WTC11 (cell line): ENCODE data around the gene FAM124B. TPM values are rescaled to one million over a fixed set of nuclear protein-coding genes. Genes with fewer than 3 reads are reported as not detected.

Experiments
- ATAC-seq: fragments of 200-7000 bp; cut with Tn5 transposase; 2 replicates; pipeline ENCODE4 v1.10.0; 2021; ENCODE audit warnings: mild to moderate bottlenecking, moderate library complexity
- CTCF ChIA-PET: fragments of 300-600 bp; sonication (Branson Sonifier 250); formaldehyde crosslinking; loops from one replicate; lab custom pipeline; 2021; ENCODE audit warnings: antibody characterized with exemption; lab: Charles Lee
- POLR2A ChIA-PET: fragments of 350-600 bp; sonication (Branson Sonifier 250); formaldehyde crosslinking; loops from one replicate; lab custom pipeline; 2021; ENCODE audit warnings: antibody characterized with exemption; lab: Charles Lee
- DNase-seq: peaks from one replicate; pipeline ENCODE4 v3.0.0; 2021; ENCODE audit warnings: low spot score
- H3K27ac Mint-ChIP-seq: 2 replicates; pipeline ENCODE4 v1.8.0; 2021; ENCODE audit warnings: mixed read lengths
- H3K27me3 Mint-ChIP-seq: 2 replicates; pipeline ENCODE4 v1.8.0; 2021; ENCODE audit warnings: low read depth, mild to moderate bottlenecking, moderate library complexity, mixed read lengths
- H3K36me3 Mint-ChIP-seq: 2 replicates; pipeline ENCODE4 v1.8.0; 2021; ENCODE audit warnings: mixed read lengths
- H3K4me1 Mint-ChIP-seq: 2 replicates; pipeline ENCODE4 v1.8.0; 2022; ENCODE audit warnings: mixed read lengths
- H3K4me3 Mint-ChIP-seq: 2 replicates; pipeline ENCODE4 v1.8.0; 2021; ENCODE audit warnings: mild to moderate bottlenecking, moderate library complexity, mixed read lengths
- H3K9me3 Mint-ChIP-seq: 2 replicates; pipeline ENCODE4 v1.8.0; 2021; ENCODE audit warnings: mixed read lengths
- AR ChIP-seq: fragments of 250-450 bp; sonication (Bioruptor Pico); IDR thresholded peaks from 2 replicates; pipeline ENCODE4 v1.9.0; 2021; ENCODE audit warnings: mild to moderate bottlenecking
- ATF1 ChIP-seq: sonication (generic); formaldehyde crosslinking; IDR thresholded peaks from 2 replicates; pipeline ENCODE4 v1.8.1; 2023; ENCODE audit warnings: mild to moderate bottlenecking, moderate library complexity, missing genetic modification reagents
- CTCF ChIP-seq: fragments of 200-600 bp; IDR thresholded peaks from 2 replicates; pipeline ENCODE4 v1.8.0; 2022; ENCODE audit warnings: antibody characterized with exemption
- E2F4 ChIP-seq: sonication (generic); formaldehyde crosslinking; IDR thresholded peaks from 2 replicates; pipeline ENCODE4 v1.8.1; 2022; ENCODE audit warnings: low read depth, mild to moderate bottlenecking, moderate library complexity, missing genetic modification reagents, borderline replicate concordance
- ETV6 ChIP-seq: sonication (generic); formaldehyde crosslinking; IDR thresholded peaks from 2 replicates; pipeline ENCODE4 v1.8.1; 2022; ENCODE audit warnings: mild to moderate bottlenecking, missing genetic modification reagents
- FOXP4 ChIP-seq: sonication (generic); formaldehyde crosslinking; IDR thresholded peaks from 2 replicates; pipeline ENCODE4 v1.8.0; 2022; ENCODE audit warnings: mild to moderate bottlenecking, missing genetic modification reagents
- HMGA2 ChIP-seq: fragments of 250-450 bp; sonication (Bioruptor Pico); IDR thresholded peaks from 2 replicates; pipeline ENCODE4 v1.4.0; 2021; ENCODE audit warnings: mild to moderate bottlenecking, moderate library complexity
- KAT7 ChIP-seq: sonication (generic); formaldehyde crosslinking; IDR thresholded peaks from 2 replicates; pipeline ENCODE4 v1.8.1; 2023; ENCODE audit warnings: missing genetic modification reagents, mild to moderate bottlenecking, borderline replicate concordance
- MYBL2 ChIP-seq: sonication (generic); formaldehyde crosslinking; IDR thresholded peaks from 2 replicates; pipeline ENCODE4 v1.8.1; 2023; ENCODE audit warnings: mild to moderate bottlenecking, moderate library complexity, missing genetic modification reagents
- NFE2L1 ChIP-seq: sonication (generic); formaldehyde crosslinking; IDR thresholded peaks from 2 replicates; pipeline ENCODE4 v1.8.1; 2023; ENCODE audit warnings: missing genetic modification reagents
- NR2C2 ChIP-seq: sonication (generic); formaldehyde crosslinking; IDR thresholded peaks from 2 replicates; pipeline ENCODE4 v1.8.0; 2022; ENCODE audit warnings: mild to moderate bottlenecking, missing genetic modification reagents
- NR3C1 ChIP-seq: sonication (generic); formaldehyde crosslinking; conservative IDR thresholded peaks from 2 replicates; pipeline ENCODE4 v1.8.1; 2023; ENCODE audit warnings: low read depth, mild to moderate bottlenecking, missing genetic modification reagents
- PRRX2 ChIP-seq: fragments of 250-450 bp; sonication (Bioruptor Pico); IDR thresholded peaks from 2 replicates; pipeline ENCODE4 v1.8.0; 2021; ENCODE audit warnings: mild to moderate bottlenecking
- RELA ChIP-seq: sonication (generic); formaldehyde crosslinking; IDR thresholded peaks from 2 replicates; pipeline ENCODE4 v1.8.1; 2022; ENCODE audit warnings: missing genetic modification reagents, mild to moderate bottlenecking, borderline replicate concordance
- SOX15 ChIP-seq: fragments of 250-450 bp; sonication (Bioruptor Pico); IDR thresholded peaks from 2 replicates; pipeline ENCODE4 v1.9.0; 2021; ENCODE audit warnings: mild to moderate bottlenecking
- TEAD1 ChIP-seq: sonication (generic); formaldehyde crosslinking; IDR thresholded peaks from 2 replicates; pipeline ENCODE4 v1.8.0; 2022; ENCODE audit warnings: mild to moderate bottlenecking, missing genetic modification reagents
- ZNF219 ChIP-seq: sonication (generic); formaldehyde crosslinking; IDR thresholded peaks from 2 replicates; pipeline ENCODE4 v1.8.0; 2023; ENCODE audit warnings: missing genetic modification reagents, mild to moderate bottlenecking, borderline replicate concordance
- ZNF317 ChIP-seq: sonication (generic); formaldehyde crosslinking; IDR thresholded peaks from 2 replicates; pipeline ENCODE4 v1.8.1; 2023; ENCODE audit warnings: low read depth, mild to moderate bottlenecking, moderate library complexity, missing genetic modification reagents, borderline replicate concordance
- ZNF512 ChIP-seq: sonication (generic); formaldehyde crosslinking; IDR thresholded peaks from 2 replicates; pipeline ENCODE4 v1.8.1; 2022; ENCODE audit warnings: missing genetic modification reagents, borderline replicate concordance
- ZNF671 ChIP-seq: fragments of 250-450 bp; sonication (Bioruptor Pico); IDR thresholded peaks from 2 replicates; pipeline ENCODE4 v1.8.0; 2021; ENCODE audit warnings: mild to moderate bottlenecking
- total RNA-seq: library from RNA; stranded (reverse); gene quantifications from 3 replicates; pipeline ENCODE4 v1.2.3, GENCODE V29; 2021

FAM124B gene
- total RNA-seq, 1 experiment from 2014 or later = 3.7 TPM

GRCh38 chr2:224408676-224409075 is 6.8 kb upstream of the FAM124B start:
- TF ChIP-seq ZNF219 (CRISPR knock-in tag) (no peak), ZNF671 (CRISPR knock-in tag) (no peak), NR2C2 (no peak)
- TF ChIP-seq, all 79 proteins: peak for 0
- Mint-ChIP-seq H3K27ac (no peak overlapping the region), H3K27me3 (no peaks in the 10 kb centered on the region; the same call in none of the 2 replicates), H3K4me1 (peaks cover 3% of the 10 kb centered on the region; the same call in 1 of the 2 replicates), H3K9me3 (peaks cover 6% of the 10 kb centered on the region), H3K36me3 (peaks cover 6% of the 10 kb centered on the region), H3K4me3 (no peak overlapping the region)
- ChIA-PET POLR2A (interaction anchor here (0.7 kb wide), 2 partner anchors 25 to 630 kb away, joined by 5 to 6 read pairs; no protein-coding TSS in a partner anchor), CTCF (no interaction called here)
- DNase-seq (no peak), ATAC-seq (no peak)

- no peaks in the 10 kb centered on the region; the same call in none of the 2 replicates for H3K27me3 Mint-ChIP-seq
- TF ChIP-seq ZNF512 (CRISPR knock-in tag) (no peak), FOXP4 (CRISPR knock-in tag) (no peak), CTCF (no peak), SOX15 (no peak), ETV6 (CRISPR knock-in tag) (no peak), KAT7 (no peak), MYBL2 (CRISPR knock-in tag) (no peak), ZNF317 (no peak), ATF1 (CRISPR knock-in tag) (no peak)
- TF ChIP-seq, all 79 proteins: peak for 0
- H3K27ac Mint-ChIP-seq = no peak overlapping the region
- peaks cover 6% of the 10 kb centered on the region for H3K36me3 Mint-ChIP-seq
- POLR2A ChIA-PET = no interaction called here
- peaks cover 6% of the 10 kb centered on the region for H3K9me3 Mint-ChIP-seq
- DNase-seq (no peak), ATAC-seq (no peak)
- CTCF ChIA-PET = no interaction called here
- peaks cover 3% of the 10 kb centered on the region; the same call in 1 of the 2 replicates for H3K4me1 Mint-ChIP-seq
- no peak overlapping the region for H3K4me3 Mint-ChIP-seq
Observed at GRCh38 chr2:224407241-224407701, 5.4 kb upstream of the FAM124B start.

GRCh38 chr2:224405841-224406370 is 4.0 kb upstream of the FAM124B start:
- no peak for ATAC-seq
- DNase-seq = no peak
- Mint-ChIP-seq H3K27me3 (no peaks in the 10 kb centered on the region; the same call in none of the 2 replicates), H3K4me3 (no peak overlapping the region), H3K27ac (no peak overlapping the region), H3K36me3 (peaks cover 3% of the 10 kb centered on the region), H3K4me1 (peaks cover 3% of the 10 kb centered on the region; the same call in 1 of the 2 replicates), H3K9me3 (peaks cover 3% of the 10 kb centered on the region)
- TF ChIP-seq NR3C1 (no peak), PRRX2 (CRISPR knock-in tag) (no peak), HMGA2 (CRISPR knock-in tag) (no peak), E2F4 (CRISPR knock-in tag) (no peak), AR (CRISPR knock-in tag) (no peak), RELA (CRISPR knock-in tag) (no peak), NFE2L1 (CRISPR knock-in tag) (no peak), TEAD1 (CRISPR knock-in tag) (no peak)
- CTCF ChIA-PET = no interaction called here
- POLR2A ChIA-PET = no interaction called here
